GM19455 (cell line): ENCODE results near the gene CAPN10.
"Not testable (repeated sequence)": the region's sequence is repeated elsewhere in the genome, so short reads cannot be mapped to it uniquely, and the experiment has no call there.

Experiments
- ATAC-seq: cut with Tn5 transposase; IDR thresholded peaks from one replicate; pipeline ENCODE4 v1.9.1; 2021; ENCODE audit not compliant: unreplicated experiment

The CAPN10 gene

DNA sequence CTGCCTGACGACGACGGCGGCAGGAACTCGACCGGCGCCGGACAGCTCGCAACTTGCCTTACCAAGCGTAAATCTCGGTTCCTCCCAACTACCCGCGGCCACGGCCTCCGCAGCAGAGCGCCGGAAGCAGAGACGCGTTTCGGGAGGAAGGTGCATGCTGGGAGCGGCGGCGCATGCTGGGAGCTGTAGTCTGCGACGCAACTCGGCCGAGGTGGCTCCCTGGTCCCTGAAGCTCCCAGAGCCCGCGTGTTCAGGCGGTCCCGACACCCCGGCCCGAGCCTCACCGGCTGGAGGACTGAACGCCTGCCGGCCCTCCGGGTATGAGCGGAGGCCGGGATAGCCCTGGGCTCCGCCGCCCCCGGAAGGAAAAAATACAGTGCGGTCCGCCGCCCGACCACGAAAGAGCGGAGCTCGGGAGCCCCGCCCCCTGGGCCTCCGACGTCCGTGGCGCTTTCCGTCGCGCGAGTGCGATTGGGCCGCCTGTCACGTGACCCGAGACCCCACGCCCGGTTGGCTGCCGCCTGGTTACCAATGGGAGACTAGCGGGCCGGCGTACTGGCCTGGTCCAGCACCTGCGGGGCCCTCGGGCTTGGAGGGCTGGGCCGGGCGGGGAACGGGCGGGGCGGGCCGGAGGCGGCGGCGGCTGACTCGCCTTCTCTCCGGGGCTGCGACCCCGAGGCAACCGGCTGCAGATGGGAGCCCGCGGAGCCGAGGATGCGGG lies at the start of gene CAPN10:
Gene CAPN10, plus strand, starts transcription at position 537 of the 721 bp plus-strand sequence. Its CDS starts 178 bp downstream, at position 715.
- peak; percentile 55 for ATAC-seq

DNA sequence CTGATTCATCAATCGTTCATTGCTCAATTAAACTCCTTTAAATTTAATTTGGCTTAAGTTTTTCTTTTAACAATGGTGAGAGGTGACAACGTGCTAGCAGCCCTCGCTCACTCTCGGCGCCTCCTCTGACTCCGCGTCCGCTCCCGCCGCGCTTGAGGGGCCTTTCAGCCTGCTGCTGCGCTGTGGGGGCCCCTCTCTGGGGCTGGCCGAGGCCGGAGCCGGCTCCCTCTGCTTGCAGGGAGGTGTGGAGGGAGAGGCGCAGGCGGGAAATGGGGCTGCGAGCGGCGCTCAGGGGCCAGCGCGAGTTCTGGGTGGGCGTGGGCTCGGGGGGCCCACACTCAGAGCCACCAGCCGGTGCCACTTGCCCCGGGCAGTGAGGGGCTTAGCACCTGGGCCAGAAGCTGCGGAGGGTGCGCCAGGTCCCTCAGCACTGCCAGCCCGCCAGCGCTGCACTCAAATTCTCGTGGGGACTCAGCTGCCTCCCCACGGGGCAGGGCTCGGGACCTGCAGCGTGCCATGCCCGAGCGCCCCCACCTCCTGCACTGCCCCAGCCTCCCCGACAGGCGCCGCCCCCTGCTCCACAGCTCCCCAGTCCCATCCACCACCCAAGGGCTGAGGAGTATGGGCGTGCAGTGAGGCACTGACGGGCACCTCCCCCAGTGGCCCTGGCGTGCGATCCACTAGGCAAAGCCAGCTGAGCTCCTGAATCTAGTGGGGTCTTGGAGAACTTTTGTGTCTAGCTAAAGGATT lies 48.3 kb upstream of the CAPN10 start:
- ATAC-seq: no peak

- ATAC-seq: not testable (repeated sequence)
Measured at GRCh38 chr2:240539101-240539500, 47.4 kb upstream of the CAPN10 start.

- no peak for ATAC-seq
Measured at GRCh38 chr2:240539906-240540305, 46.6 kb upstream of the CAPN10 start.

DNA sequence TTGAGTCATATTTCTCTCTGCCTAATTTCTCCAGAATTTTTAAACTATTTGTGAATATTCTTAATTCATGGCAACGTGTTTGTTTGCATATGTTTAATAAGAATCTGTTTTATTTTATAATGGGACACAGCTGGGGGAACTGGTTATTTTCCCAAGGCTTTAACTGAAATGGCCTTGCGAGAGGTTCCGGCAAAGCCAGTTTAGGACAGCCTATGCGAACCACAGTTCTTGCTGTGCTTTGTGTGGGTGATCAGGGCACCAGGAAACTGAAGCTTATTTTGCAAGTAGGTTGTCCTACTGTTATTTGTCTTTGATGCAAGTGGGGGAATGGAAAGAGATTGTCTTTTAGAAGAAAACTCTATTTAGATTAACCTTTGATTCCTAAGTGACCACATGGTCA lies 35.2 kb upstream of the CAPN10 start:
- no peak for ATAC-seq

- no peak for ATAC-seq
Measured at GRCh38 chr2:240551811-240552210, 34.7 kb upstream of the CAPN10 start.

GRCh38 chr2:240553956-240554480 lies 32.5 kb upstream of the CAPN10 start:
- ATAC-seq: no peak

- no peak for ATAC-seq
Measured at GRCh38 chr2:240554767-240555493, 31.6 kb upstream of the CAPN10 start.

- ATAC-seq: no peak
Measured at GRCh38 chr2:240555541-240556250, 30.8 kb upstream of the CAPN10 start.

DNA sequence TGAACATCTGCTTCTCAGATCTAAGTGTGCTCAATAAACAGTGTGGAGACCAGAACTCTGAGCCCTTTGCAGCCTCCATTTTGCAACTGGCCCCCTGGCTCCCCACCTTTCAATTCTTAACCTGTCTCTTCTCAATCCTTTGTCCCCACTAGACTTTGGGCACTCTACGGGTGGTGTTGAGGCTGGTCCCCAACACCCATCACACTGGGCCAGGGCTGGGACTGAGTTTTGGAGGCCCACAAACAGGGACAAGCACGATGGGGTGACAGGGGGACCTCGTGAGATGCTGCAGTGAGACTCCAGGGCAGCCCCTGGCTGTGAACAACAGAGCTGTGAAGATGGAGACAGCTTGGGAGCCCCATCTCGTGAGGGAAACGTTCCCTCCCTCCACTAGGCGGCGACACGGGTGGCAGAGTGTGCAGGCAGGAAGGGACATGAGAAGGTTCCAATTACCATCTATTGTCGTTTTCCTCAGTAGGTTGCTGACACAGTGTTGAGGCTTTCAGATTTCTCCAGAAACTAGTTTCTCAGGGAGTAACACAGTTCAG lies 29.9 kb upstream of the CAPN10 start:
- ATAC-seq: no peak

DNA sequence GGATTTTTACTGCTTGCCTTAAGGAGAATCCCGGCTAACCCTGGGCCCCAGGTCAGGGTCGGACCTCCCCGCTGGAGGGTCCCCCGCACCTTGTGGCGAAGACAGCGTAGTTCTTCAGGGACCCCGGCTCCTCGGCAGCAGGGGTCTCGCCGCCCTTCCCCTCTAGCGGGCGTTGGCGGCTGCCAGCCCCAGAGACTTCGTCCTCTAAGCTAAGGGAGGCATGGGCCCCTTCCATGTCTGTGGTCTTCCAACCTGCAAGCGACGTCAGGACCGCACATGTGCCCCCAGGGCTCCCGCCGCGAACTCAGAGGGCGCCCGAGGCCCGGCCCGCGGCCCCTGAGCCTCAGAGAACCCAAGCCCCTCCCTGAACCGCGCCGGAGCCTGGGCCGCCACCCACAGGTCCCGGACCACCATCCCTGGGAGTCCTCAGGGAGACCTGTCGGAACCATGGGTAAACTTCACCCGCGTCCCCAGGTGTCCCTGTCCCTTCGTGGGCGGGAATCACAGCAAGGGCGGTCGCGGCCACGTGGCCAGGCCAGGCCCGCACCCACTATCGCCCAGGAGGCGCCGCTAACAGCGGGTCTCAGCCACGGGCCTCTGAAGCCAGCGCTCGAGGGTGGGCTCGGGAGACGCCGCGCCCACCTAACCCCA lies 29.3 kb upstream of the CAPN10 start:
- ATAC-seq: no peak

GRCh38 chr2:240557808-240558207 lies 28.7 kb upstream of the CAPN10 start, which contains the start of gene ANKMY1:
Gene ANKMY1, minus strand, starts transcription at chr2:240557988. Its CDS starts 653 bp downstream, at chr2:240557335.
- no peak for ATAC-seq

DNA sequence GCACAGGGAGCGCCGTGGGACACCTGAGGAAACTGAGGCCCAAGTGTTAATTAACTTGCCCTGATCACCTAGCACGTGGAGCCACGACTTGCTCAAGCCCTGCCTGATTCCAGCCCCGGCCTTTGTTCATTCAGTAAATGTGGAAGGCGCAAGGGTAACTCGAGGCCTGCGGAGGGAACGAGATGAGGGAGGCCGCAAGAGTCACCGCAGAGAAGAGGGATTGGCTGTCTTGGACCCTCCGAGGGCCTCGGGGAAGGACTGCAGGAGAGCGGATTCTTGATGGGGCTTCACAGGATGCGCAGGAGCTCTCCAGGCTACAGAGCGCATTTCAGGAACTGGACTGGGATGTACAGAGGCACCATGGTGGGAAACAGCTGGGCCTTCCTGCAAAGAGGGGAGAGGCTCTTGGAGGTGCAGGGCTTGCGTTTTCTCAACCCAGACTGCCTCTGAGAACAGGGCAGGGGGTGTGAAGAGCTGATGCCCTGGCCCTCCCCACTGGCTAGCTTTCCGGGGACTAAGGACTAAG lies 28.2 kb upstream of the CAPN10 start:
- no peak for ATAC-seq

DNA sequence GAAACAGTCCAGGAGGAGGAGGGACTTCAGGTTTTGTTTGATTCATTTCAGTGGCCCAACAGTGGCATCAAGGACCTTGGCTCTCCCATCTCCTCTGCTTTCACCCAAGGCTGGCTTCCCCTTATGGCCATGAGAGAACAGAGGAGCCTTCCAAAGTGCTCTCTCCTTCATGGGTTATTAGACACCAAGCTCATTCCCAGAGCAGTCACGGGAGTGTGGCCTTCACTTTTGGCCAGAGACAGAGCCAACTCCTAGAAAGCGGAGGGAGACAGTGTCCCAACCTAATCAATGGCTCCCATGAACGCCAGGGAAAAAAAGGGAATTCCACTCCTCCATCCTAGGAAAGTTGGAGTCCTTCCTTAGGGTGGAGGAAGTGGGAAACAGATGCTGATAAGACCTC lies 27.2 kb upstream of the CAPN10 start:
- ATAC-seq: no peak

- ATAC-seq: peak; percentile 49
Measured at GRCh38 chr2:240560084-240560479, 26.5 kb upstream of the CAPN10 start, which contains the start of gene DUSP28. Gene DUSP28, plus strand, starts transcription at chr2:240560357. Its CDS starts 328 bp downstream, at chr2:240560685.

- peak; percentile 56 for ATAC-seq
Measured at GRCh38 chr2:240560480-240561324, 25.8 kb upstream of the CAPN10 start.

DNA sequence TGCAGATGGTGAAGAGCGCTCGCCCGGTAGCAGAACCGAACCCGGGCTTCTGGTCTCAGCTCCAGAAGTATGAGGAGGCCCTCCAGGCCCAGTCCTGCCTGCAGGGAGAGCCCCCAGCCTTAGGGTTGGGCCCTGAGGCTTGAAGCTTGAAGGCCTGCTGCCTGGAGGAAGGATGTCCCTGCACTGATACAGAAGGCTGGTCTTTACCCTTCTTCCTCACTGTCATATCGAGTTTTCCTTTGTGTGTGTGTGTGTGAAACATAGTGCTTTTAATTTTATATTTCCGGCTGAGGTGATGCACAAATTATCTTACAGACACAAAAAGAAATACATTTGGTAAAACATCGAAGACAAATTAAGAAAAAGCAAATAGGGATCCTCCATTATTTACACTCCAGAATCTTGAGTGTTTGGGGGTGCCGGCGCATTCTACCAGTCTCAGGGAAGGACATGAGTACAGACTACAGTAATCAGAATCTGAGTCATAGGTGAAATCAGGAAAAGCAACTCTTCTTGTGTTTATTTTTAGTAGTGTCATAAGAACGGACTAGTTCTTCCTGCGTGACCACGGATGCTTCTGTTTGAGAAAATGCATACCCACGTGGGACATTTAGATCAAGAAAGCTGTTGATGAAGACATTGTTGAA lies 25.1 kb upstream of the CAPN10 start:
- peak; percentile 3 for ATAC-seq

DNA sequence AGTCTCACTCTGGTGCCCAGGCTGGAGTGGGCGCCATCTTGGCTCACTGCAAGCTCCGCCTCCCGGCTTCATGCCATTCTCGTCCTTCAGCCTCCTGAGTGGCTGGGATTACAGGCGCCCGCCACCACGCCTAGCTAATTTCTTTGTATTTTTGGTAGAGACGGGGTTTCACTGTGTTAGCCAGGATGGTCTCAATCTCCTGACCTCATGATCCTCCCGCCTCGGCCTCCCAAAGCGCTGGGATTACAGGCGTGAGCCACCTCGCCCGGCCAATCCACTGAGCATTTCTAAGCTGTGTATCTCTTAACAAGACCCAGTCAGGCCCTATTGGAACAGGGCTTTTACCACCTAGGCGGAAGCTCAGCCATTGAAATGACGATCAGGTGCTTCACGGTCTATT lies 23.3 kb upstream of the CAPN10 start:
- not testable (repeated sequence) for ATAC-seq
